Measurements from ENCODE around the gene CSPG4. TPM values are rescaled to one million over a fixed set of nuclear protein-coding genes. Genes with fewer than 3 reads are reported as not detected.
"Not testable (repeated sequence)": the region's sequence is repeated elsewhere in the genome, so short reads cannot be mapped to it uniquely, and the experiment has no call there.

Gene CSPG4
- total and polyA plus RNA-seq, 9 of the 15 experiments (the other 6 are each of a cell fraction or from before 2014, with no cell fraction given) = under 0.01 to 0.07 (median 0.04) TPM; not detected in 5

GRCh38 chr15:75731248-75732151 lies 18.9 kb upstream of the CSPG4 start (continued):
- TF ChIP-seq, protein P1, sequence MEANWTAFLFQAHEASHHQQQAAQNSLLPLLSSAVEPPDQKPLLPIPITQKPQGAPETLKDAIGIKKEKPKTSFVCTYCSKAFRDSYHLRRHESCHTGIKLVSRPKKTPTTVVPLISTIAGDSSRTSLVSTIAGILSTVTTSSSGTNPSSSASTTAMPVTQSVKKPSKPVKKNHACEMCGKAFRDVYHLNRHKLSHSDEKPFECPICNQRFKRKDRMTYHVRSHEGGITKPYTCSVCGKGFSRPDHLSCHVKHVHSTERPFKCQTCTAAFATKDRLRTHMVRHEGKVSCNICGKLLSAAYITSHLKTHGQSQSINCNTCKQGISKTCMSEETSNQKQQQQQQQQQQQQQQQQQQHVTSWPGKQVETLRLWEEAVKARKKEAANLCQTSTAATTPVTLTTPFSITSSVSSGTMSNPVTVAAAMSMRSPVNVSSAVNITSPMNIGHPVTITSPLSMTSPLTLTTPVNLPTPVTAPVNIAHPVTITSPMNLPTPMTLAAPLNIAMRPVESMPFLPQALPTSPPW (CRISPR knock-in tag; IDR thresholded peaks at IDR 0.05) = 0 out of 2 replicates have a peak, but pooled peaks have one; percentile 12
- TF ChIP-seq TEAD4 (IDR thresholded peaks at IDR 0.05; ENCODE audit: low read length) (no peak), TEAD4 (CRISPR knock-in tag; IDR thresholded peaks at IDR 0.05; ENCODE audit: borderline replicate concordance) (no peak), KDM1A (IDR thresholded peaks at IDR 0.05) (peak in 1 of 2 experiments; percentile 14; a peak in 1 of 4 replicates), FOXA3 (CRISPR knock-in tag; conservative IDR thresholded peaks at IDR 0.05 in 1 of 2, IDR thresholded peaks at IDR 0.05 in 1 of 2) (no peak), ELK1 (CRISPR knock-in tag; IDR thresholded peaks at IDR 0.05) (no peak), CTCF (IDR thresholded peaks at IDR 0.05 in 2 of 3, conservative IDR thresholded peaks at IDR 0.05 in 1 of 3; ENCODE audit: insufficient read depth in 2 of 3, low read depth in 1 of 3, low read length in 3 of 3) (peak; percentile 33 to 47 (median 36); a peak in 4 of 6 replicates), HDAC1 (IDR thresholded peaks at IDR 0.05) (0 out of 4 replicates have a peak, but pooled peaks of 1 of the 2 experiments have one; percentile 14), MBD1 (CRISPR knock-in tag; IDR thresholded peaks at IDR 0.05) (no peak)

DNA sequence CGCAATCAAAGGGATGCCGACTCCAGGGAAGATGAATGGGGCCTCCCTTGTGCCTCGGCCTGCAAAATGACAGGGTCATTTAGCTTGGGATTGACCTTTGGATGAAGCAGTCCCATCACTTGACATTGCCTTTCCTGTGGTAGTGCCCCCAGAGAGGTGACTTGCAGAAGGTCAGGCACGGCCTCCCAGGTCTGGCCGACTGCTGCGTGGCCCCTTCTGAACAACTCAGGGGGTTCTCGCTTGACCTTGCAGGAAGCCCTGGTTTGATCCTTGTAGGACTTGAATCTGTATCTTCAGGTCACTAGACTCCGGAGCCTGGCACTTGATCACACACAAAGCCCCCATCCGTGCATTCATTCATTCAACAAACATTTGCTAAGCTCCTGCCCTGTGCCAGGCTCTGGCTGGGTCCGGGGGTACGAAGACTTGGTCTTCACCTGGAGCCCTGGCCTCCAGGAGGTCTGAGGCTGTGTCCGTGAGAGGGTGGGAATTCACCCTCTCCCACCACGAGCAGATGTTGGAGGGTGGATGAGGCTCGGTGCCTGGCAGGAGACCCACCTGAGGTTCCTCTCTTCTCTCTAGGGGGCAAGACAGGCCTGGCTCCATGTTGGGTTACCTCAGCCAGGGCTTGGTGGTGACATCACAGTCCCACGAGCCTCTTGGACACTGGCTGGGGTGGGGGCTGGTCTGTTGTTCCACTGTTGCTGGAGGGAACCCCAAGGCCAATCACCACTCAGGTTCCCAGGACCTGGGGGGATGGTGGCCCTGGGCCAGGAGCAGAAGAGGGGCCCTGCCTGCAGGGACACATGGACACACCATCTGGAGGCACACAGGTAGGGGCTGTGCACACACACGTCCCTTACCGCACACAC lies 18.0 kb upstream of the CSPG4 start:
- peak in 1 of 4 experiments; percentile 2 for DNase-seq (ENCODE audit: extremely low read depth in 1 of 4, low spot score in 3 of 4)
- intact Hi-C loops (cut with micrococcal nuclease); H3K4me2 ChIP-seq (ENCODE audit: insufficient read depth, low read length); H3K9me1 ChIP-seq (ENCODE audit: control insufficient read depth, insufficient read depth, low read length); H4K20me1 ChIP-seq (replicated peaks; ENCODE audit: control insufficient read depth, insufficient read depth, low read length); BruUV-seq (replicated peaks); ATAC-seq; H3K27ac ChIP-seq (ENCODE audit: extremely low read depth, low read depth, low read length); H2AFZ ChIP-seq (ENCODE audit: low read depth, low read length); FAIRE-seq; H3K9me3 ChIP-seq (replicated peaks; ENCODE audit: control insufficient read depth, insufficient read depth, low read depth, low read length); H3K36me3 ChIP-seq (ENCODE audit: control insufficient read depth, insufficient read depth, low read length); CTCF ChIA-PET (ENCODE audit: low intra/inter-chr PET ratio); H3K4me3 ChIP-seq; H3K79me2 ChIP-seq (ENCODE audit: control insufficient read depth, insufficient read depth, low read length); H3K9ac ChIP-seq (ENCODE audit: insufficient read depth in 1 of 2, low read depth in 2 of 2, low read length in 2 of 2): not testable (repeated sequence)
- in situ Hi-C loops (cut with MboI) = loop anchor here (5.0 kb wide), 2 partner anchors 43 to 62 kb away; no protein-coding TSS in a partner anchor
- Histone ChIP-seq H3K4me1 (replicated peaks in 1 of 2; ENCODE audit: control insufficient read depth in 2 of 2, insufficient read depth in 2 of 2, low read length in 2 of 2) (peaks cover 3 to 30% of the 10 kb centered on the region in 2 experiments; a peak in 4 of 5 replicates), H3K27me3 (ENCODE audit: control insufficient read depth in 2 of 2, insufficient read depth in 2 of 2, low read length in 2 of 2) (peaks cover 0 to 25% of the 10 kb centered on the region in 2 experiments; a peak in 2 of 5 replicates)
- 63% methylated on average over 14 of the region's 17 CpGs for WGBS (ENCODE audit: insufficient coverage, low coverage, missing lambda C conversion rate)
- POLR2A ChIA-PET = interaction anchor here (0.7 kb wide), 1 partner anchor 38 kb away, joined by 4 read pairs; no protein-coding TSS in a partner anchor
